ENCODE measurements around the gene GRID1.
A peak's percentile ranks its signal among the peaks of the same experiment; 100 is the strongest.

The GRID1 gene

DNA sequence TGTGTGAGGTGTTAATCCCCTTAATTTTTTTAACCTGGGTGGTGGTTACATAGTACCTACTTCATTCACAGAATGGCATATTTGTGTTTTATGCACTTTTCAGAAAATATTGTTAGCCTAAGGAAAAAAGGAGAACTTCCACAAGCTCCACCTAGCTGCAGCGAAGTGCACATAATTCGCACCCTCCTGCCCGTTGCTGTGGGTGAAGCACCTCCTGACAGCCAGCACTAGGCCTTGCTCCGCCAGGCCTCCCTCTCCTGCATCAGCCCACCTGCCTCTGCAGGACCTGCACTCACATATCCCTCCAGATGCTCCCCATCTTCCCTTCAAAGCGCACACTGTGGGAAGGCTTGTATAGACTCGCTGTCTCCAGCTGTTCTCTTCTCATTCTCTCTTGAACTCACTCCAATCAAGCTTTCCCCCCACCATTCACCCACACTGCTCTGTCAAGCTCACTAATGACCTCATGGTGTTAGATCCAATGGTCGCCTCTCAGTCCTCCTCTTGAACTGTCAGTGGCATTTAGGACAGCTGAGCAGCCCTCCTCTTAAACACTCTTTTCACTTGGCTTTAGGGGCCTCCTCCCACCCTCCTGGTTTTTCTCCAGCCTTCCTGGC, 20.7 kb upstream of the GRID1 start:
- TF ChIP-seq, protein P1, sequence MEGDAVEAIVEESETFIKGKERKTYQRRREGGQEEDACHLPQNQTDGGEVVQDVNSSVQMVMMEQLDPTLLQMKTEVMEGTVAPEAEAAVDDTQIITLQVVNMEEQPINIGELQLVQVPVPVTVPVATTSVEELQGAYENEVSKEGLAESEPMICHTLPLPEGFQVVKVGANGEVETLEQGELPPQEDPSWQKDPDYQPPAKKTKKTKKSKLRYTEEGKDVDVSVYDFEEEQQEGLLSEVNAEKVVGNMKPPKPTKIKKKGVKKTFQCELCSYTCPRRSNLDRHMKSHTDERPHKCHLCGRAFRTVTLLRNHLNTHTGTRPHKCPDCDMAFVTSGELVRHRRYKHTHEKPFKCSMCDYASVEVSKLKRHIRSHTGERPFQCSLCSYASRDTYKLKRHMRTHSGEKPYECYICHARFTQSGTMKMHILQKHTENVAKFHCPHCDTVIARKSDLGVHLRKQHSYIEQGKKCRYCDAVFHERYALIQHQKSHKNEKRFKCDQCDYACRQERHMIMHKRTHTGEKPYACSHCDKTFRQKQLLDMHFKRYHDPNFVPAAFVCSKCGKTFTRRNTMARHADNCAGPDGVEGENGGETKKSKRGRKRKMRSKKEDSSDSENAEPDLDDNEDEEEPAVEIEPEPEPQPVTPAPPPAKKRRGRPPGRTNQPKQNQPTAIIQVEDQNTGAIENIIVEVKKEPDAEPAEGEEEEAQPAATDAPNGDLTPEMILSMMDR (IDR thresholded peaks at IDR 0.05; ENCODE audit: extremely low read depth, insufficient read depth, missing control alignments), result peak; percentile 6
- in situ Hi-C loops (cut with MboI; ENCODE audit: low pct_unique_long_range_greater_than_20kb, low sequenced_read_pairs, unreplicated experiment), result no loop called here
- DNase-seq (ENCODE audit: low spot score), result peak; percentile 10

DNA sequence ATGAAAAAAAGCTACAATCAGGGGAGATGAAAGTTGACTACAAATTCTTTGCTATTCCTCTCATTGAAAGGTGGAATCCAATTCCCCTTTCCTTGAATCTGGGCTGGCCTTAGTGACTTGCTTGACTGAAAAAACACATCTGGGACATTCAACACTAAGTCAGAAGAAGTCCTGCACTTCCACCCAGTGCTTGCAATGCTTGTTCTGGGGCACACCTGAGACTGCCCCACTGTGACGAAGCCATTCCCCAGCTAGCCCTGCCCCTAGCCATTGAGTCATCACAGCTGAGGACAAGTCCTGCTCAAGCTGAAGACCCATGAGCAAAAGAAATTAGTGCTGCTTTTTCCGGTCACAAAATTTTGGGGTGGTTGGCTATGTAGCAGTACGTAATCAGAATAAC, 19.2 kb upstream of the GRID1 start:
- TF ChIP-seq, protein P1 (IDR thresholded peaks at IDR 0.05; ENCODE audit: extremely low read depth, insufficient read depth, missing control alignments), result no peak
- no peak for DNase-seq (ENCODE audit: low spot score)
- in situ Hi-C loops (cut with MboI; ENCODE audit: low pct_unique_long_range_greater_than_20kb, low sequenced_read_pairs, unreplicated experiment), result no loop called here

DNA sequence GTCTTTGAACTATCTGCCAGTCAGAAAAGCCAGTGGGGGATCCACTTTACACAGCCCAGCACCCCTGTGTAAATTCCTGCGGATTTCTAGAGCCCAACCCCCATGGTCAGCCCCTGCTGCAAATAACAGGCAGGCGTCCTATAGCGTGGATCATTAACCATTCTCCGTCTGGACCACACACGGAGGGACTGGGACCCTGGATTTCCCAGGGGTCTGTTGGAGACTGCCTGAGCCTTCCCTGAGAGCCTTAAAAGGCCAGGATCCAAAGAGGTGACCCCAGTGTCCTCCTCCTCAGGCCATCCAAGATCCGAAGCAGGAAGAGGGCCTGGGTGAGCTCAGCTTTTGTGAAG, 11.2 kb upstream of the GRID1 start:
- in situ Hi-C loops (cut with MboI; ENCODE audit: low pct_unique_long_range_greater_than_20kb, low sequenced_read_pairs, unreplicated experiment), result no loop called here
- TF ChIP-seq, protein P1 (IDR thresholded peaks at IDR 0.05; ENCODE audit: extremely low read depth, insufficient read depth, missing control alignments), result no peak
- no peak for DNase-seq (ENCODE audit: low spot score)

DNA sequence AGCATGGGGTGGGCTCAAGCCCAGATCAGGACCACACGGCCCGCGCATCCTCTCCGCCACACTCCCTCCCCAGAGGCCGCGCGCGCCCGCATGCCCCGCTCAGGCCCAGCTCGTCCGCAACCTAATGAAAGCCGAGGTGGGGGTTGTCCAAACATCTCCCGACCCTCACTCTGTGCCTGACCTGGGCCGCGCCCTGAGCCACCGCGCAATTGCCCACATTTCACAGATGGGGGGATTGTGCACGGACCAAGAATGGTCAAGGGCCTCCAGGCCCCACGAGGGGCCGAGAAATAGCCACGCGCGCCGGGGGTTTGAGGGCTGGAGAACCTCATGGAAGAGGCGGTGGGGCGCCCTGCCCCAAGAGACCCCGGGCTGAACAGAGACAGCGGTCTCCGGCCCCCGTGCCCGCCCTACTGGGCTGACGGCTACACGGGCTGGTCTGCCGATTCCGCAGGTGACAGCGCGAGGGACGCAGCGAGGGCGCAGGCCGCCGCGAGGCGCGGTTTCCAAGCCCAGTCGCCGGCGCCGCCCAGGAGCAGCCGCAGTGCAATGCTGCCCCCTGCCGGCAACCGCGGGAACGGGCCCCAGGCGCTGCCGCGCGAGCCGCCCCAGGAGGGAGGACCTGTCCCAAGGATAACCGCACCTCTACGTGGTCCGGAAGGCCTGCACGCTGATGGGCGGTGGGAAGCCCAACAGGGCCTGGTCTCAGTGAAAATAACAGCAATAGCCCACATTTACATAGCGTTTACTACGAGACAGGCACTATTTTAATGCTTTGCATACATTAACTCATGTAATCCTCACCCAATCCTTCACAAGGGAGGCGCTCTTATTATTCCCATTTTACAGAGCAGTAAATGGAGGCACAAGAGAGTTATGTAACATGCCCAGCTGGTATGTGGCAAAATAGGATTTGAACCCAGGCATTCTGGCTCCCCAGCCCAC, 10.5 kb upstream of the GRID1 start:
- in situ Hi-C loops (cut with MboI; ENCODE audit: low pct_unique_long_range_greater_than_20kb, low sequenced_read_pairs, unreplicated experiment), result no loop called here
- TF ChIP-seq, protein P1 (IDR thresholded peaks at IDR 0.05; ENCODE audit: extremely low read depth, insufficient read depth, missing control alignments), result peak; percentile 98
- DNase-seq (ENCODE audit: low spot score), result peak; percentile 91

DNA sequence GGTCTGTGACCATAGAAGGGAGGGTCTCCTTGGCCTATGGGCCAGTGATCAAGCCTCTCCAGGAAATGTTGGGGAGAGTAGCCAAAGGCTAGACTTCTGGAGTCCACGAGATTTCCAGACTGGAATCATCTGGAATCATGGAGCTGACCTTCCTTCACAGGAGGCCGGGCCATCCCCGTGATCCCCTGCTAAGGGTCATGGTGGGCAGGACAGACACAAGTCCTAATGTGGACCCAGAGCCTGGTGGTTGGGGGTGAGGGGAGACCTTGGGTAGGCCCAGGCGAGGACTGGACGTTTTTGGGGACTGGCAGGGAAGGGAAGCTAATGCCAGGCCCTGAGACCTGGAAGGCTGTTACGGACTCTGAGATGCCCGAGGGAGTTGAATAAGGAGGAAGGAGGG, 9.8 kb upstream of the GRID1 start:
- in situ Hi-C loops (cut with MboI; ENCODE audit: low pct_unique_long_range_greater_than_20kb, low sequenced_read_pairs, unreplicated experiment), result no loop called here
- TF ChIP-seq, protein P1 (IDR thresholded peaks at IDR 0.05; ENCODE audit: extremely low read depth, insufficient read depth, missing control alignments), result no peak
- no peak for DNase-seq (ENCODE audit: low spot score)

DNA sequence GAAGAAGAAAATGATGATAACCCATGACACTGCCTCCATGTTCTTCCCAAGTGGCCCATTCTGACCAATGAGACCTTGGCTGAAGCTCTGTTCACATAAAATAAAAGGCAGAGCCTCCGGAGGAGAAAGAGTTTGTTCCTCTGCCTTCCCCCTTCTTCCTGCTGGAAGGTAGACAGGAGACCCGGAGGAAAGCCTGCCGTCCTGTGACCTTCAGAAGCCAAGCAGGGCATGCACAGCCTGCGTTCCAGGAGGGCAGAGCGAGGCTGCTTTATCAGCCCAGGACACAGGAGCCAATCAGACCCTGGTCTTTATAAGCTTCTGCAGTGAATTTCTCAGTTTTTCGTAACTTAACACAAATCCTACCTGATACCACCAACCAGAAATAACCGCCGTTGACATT, 8.6 kb upstream of the GRID1 start:
- in situ Hi-C loops (cut with MboI; ENCODE audit: low pct_unique_long_range_greater_than_20kb, low sequenced_read_pairs, unreplicated experiment), result no loop called here
- TF ChIP-seq, protein P1 (IDR thresholded peaks at IDR 0.05; ENCODE audit: extremely low read depth, insufficient read depth, missing control alignments), result no peak
- DNase-seq (ENCODE audit: low spot score), result no peak
